Loucy (cell line): ENCODE measurements around the gene DDA1.

Experiments used
- EZH2phosphoT487 ChIP-seq: fragments of 200-600 bp; IDR thresholded peaks from 2 replicates; pipeline ENCODE4 v1.6.1; 2018; ENCODE audit warnings: antibody characterized with exemption, mild to moderate bottlenecking, moderate library complexity, borderline replicate concordance
- TF ChIP-seq, protein P1 (sequence below): fragments of 200-600 bp; sonication (generic); conservative IDR thresholded peaks from 2 replicates; pipeline ENCODE4 v1.5.1; 2014; ENCODE audit warnings: mild to moderate bottlenecking, antibody characterized with exemption, low read length

DNA sequence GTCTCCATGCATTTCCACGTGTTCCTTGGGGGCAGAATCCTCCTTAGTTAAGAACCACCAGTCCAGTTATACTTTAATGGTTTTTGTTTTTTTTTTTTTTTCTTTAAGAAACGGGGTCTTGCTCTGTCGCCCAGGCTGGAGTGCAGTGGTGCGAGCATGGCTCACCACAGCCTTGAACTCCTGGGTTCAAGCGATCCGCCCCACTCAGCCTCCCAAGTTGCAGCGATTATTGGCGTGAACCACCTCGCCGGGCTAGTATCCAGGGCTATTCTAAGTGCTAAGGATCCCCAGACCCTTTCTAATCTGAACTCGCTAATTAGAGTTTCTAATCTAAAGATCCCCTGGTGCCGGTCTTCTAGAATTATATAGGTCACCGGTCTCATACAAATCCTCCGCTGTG lies 15.8 kb upstream of the DDA1 start:
- TF ChIP-seq, protein P1, sequence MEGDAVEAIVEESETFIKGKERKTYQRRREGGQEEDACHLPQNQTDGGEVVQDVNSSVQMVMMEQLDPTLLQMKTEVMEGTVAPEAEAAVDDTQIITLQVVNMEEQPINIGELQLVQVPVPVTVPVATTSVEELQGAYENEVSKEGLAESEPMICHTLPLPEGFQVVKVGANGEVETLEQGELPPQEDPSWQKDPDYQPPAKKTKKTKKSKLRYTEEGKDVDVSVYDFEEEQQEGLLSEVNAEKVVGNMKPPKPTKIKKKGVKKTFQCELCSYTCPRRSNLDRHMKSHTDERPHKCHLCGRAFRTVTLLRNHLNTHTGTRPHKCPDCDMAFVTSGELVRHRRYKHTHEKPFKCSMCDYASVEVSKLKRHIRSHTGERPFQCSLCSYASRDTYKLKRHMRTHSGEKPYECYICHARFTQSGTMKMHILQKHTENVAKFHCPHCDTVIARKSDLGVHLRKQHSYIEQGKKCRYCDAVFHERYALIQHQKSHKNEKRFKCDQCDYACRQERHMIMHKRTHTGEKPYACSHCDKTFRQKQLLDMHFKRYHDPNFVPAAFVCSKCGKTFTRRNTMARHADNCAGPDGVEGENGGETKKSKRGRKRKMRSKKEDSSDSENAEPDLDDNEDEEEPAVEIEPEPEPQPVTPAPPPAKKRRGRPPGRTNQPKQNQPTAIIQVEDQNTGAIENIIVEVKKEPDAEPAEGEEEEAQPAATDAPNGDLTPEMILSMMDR, result no peak
- TF ChIP-seq EZH2phosphoT487, result no peak
